Hair follicle dermal papilla cell (primary cell): ENCODE data around the gene PSORS1C2. TPM values are rescaled to one million over a fixed set of nuclear protein-coding genes. Genes with fewer than 3 reads are reported as not detected.

Experiments
- small RNA-seq: library from RNA; depleted of rRNA; stranded (forward); fragments of <200 nt; gene quantifications from one replicate; pipeline ENCODE3, GENCODE V24; 2012
- total RNA-seq: library from RNA; depleted of rRNA; stranded (reverse); fragments of >200 nt; gene quantifications from 2 replicates; pipeline ENCODE4 v1.2.3, GENCODE V29; 2012

The PSORS1C2 gene
- not detected in 2 replicates for total RNA-seq

DNA sequence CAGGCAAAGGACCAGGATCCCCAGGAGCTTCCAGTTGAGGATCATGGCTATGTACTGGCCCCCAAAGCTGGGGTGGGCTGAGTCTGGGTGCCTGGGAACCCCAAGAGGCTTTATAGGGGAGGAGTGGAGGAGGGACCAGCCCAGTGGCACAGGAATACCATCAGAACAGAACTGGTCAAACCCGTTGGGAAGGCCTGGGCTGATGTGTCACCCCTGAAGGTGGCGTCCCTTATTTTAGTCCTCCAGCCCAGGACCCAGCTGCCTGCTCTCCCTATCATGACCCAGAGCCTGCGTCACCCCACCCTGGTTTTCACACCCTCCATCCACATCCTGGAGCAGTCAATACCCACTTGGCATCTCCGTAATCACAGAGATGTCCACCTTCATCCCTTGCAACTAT lies at the start of gene PSORS1C2:
PSORS1C2 (minus strand) TSS at position 85 of the 400 bp plus-strand sequence; CDS start at position 45, 40 bp downstream.

DNA sequence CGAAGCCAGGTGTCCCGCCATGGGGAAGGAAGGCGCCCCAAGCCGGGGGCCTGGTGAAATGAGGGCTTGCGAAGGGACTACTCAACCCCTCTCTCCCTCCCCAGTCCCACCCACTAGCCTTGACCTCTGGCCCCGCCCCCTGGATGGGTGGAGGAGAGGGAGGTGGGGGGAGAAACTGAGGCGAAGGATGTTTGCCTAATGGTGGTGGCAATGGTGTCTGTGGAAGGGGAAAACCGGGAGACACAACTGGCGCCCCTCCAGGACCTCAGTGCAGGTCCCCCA lies 31.7 kb upstream of the PSORS1C2 start, which contains the start of gene POU5F1:
POU5F1 (minus strand) TSS at position 83 of the 282 bp plus-strand sequence; CDS start at position 21, 62 bp downstream.

DNA sequence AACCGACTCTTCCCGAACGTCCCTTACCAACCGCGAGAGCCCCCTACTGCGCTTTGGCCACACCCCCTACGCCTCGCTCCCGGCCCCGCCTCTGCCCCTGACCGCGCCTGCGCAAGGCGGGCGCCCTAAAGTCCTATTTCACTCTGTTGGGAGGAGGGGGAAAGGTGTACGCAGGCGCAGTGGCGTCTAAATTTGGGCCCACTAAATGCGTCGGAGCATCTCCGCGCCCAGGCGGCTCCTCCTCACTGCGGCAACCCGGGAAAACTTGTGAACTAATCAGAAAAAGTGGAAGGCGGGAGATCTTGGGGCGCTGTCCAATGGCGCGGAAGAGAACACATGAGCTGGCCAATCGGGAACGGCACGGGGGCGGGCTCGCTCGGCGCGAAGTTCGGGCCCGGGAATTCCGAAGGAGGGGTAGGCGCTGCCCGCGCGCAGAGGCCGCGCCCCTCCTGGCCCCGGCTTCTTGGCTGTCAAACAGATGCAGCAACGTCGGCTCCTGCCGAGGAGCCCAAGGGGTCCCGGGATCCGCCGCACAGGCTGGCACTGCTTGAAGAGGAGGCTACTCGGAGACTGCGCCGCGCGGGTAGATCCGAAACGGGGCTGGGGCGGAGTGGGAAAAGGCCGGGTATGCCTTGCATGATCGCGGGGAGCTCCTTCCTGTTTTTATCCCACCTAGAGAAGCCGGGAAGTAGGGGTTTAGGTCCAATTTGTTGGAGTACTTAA lies 19.4 kb upstream of the PSORS1C2 start, which contains the start of gene TCF19:
TCF19 (plus strand) TSS at position 450 of the 723 bp plus-strand sequence. CDS start 881 bp downstream, outside the sequence.

DNA sequence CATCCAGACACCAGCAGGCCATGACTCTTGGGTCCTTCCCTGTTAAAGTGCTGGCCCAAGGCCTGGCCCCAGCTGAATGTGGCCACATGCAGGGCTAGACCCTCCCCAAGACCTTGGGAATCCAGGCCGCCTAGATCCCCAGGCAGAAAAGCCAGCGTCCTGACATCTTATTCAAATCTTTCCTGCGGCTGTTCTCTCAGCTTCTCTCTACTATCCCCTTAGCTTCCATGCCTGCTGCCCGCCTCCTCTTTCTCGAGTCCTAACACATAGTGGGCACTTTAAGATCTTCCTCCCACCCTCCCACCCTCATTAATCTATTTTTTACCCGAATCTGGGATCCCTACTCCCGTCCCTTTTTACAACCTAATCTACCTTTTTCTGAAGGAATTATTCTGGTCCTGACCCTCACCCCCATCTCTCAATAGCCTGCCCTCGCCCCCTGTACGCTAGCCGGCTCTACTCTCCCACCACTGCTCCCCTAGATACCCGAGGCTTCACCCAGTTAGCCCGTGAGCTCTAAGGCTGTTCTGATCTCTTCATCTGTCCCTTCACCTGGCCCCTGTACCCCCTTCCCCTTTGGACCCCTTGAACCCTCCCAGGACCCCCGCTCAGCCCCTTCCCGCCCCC lies 18.8 kb upstream of the PSORS1C2 start, which contains the start of gene CCHCR1:
CCHCR1 (minus strand) TSS at position 290 of the 627 bp plus-strand sequence; CDS start at position 88, 202 bp downstream.

DNA sequence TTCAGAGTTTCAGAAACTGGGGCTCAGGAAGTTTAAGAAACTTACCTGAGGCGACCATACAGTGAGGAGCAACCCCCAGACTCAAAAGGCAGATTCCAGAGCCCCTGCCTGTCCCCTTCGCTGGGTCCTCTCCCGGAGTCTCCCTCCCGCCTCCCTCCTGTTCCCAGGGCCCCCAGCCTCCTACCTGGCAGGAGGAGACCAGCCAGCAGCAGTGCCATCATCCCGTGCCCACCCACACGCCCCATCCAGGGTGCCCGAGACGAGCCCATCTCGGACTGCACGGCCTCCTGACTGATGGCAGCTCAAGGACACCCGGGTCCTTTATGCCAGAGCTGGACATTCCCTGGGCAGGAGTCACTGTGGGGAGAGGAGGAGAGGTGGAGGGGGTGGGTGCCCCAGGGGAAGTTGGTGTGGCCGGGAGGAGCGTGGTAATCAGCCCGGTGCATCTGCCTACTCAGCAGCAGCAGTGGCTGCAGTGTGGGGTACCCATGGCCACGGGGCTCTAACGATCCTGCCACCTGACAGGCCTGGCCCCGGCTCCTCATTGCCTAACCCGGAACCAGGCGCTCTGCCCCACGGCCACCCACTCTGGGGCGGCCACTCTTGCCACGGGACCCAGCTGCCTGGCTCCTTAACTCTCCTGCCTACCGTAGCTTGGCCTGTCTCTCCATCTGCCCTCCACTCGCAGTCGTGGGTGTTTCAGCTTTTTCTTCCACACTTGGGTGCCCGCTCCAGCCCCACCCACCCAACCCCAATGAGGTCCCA lies 18.5 kb downstream of the PSORS1C2 start, which contains the start of gene CDSN:
CDSN (minus strand) TSS at position 296 of the 765 bp plus-strand sequence; CDS start at position 269, 27 bp downstream.

DNA sequence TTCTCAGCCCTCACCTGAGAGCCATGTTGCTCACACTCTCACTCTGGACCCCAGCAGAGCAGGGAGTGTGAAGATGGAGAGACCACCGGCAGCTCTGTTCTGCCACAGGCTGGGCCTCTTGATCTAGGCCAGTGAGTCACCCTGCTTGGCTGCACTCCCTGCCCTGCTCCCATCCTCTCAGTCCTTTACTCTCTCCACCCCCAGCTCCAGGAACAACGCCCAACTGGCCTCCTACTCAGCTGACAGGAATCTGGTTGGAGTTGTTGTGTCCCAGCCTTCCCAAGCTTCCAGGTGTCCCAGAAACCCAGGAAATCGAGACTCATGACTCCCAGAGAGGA lies 24.4 kb downstream of the PSORS1C2 start, which contains the start of gene PSORS1C1:
PSORS1C1 (plus strand) TSS at position 260 of the 338 bp plus-strand sequence. CDS start 14,833 bp downstream, outside the sequence.

DNA sequence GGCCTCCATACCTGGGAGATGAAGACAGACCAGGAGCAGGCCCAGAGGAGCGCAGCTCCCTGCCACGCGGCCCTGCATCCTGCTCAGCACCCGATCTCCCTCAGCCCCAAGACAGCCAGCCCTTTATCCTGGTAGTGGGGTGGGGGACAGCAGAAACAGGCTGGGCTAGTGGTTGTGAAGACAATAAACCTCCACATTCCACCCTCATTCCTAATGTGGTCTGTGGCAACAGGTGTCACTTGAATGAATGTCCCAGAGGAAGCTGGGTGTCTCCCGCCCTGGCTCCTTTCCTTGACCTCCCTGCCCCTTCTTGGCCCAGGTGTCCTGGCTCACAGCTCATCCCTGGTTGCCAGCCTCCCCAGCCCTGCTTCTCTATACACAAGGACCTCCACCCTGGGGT lies 26.4 kb downstream of the PSORS1C2 start, which contains the start of gene C6orf15:
C6orf15 (minus strand) TSS at position 98 of the 400 bp plus-strand sequence; CDS start at position 78, 20 bp downstream.

Small RNAs within 50 kb of the gene (small RNA-seq; reads per million reads assigned to genes)
- gene POLR2LP1: not detected

Other genes starting within 250 kb of the PSORS1C2 start
- gene GTF2H4, start 230.9 kb downstream of the PSORS1C2 start, total RNA-seq: 10.1 and 11.8 TPM in 2 replicates
- 21.7 and 24.8 TPM in 2 replicates for gene VARS2, start 224.8 kb downstream of the PSORS1C2 start, total RNA-seq
- gene SFTA2, start 206.9 kb downstream of the PSORS1C2 start, total RNA-seq: not detected in 2 replicates
- not detected in 2 replicates for gene MUCL3, start 198.1 kb downstream of the PSORS1C2 start, total RNA-seq
- not detected in 2 replicates for gene MUC21, start 155.3 kb downstream of the PSORS1C2 start, total RNA-seq
- gene MUC22, start 128.6 kb downstream of the PSORS1C2 start, total RNA-seq: not detected in 2 replicates
- gene C6orf15, start 26.5 kb downstream of the PSORS1C2 start, total RNA-seq: not detected in 2 replicates
- 1.6 and 2.7 TPM in 2 replicates for gene PSORS1C1, start 24.3 kb downstream of the PSORS1C2 start, total RNA-seq
- not detected in 2 replicates for gene CDSN, start 18.6 kb downstream of the PSORS1C2 start, total RNA-seq
- gene CCHCR1, start 18.7 kb upstream of the PSORS1C2 start, total RNA-seq: 15.7 and 17.0 TPM in 2 replicates
- 4.5 and 5.0 TPM in 2 replicates for gene TCF19, start 19.5 kb upstream of the PSORS1C2 start, total RNA-seq
- 0.61 TPM in 1 of 2 replicates, not detected in the other for gene POU5F1, start 31.6 kb upstream of the PSORS1C2 start, total RNA-seq
- gene HLA-C, start 133.0 kb upstream of the PSORS1C2 start, total RNA-seq: 128 and 530 TPM in 2 replicates
- 380 and 623 TPM in 2 replicates for gene HLA-B, start 218.1 kb upstream of the PSORS1C2 start, total RNA-seq